Hematopoietic multipotent progenitor cell treated with erythropoietin and hydrocortisone succinate and interleukin-3 and kit ligand, for 6 days (in vitro differentiated cells): ENCODE results near the gene ALDH3A2.
"Not testable (repeated sequence)": the region's sequence is repeated elsewhere in the genome, so short reads cannot be mapped to it uniquely, and the experiment has no call there.

Source experiments
- DNase-seq: peaks from one replicate; pipeline ENCODE4 v3.0.0-alpha.2; 2015

Gene ALDH3A2

DNA sequence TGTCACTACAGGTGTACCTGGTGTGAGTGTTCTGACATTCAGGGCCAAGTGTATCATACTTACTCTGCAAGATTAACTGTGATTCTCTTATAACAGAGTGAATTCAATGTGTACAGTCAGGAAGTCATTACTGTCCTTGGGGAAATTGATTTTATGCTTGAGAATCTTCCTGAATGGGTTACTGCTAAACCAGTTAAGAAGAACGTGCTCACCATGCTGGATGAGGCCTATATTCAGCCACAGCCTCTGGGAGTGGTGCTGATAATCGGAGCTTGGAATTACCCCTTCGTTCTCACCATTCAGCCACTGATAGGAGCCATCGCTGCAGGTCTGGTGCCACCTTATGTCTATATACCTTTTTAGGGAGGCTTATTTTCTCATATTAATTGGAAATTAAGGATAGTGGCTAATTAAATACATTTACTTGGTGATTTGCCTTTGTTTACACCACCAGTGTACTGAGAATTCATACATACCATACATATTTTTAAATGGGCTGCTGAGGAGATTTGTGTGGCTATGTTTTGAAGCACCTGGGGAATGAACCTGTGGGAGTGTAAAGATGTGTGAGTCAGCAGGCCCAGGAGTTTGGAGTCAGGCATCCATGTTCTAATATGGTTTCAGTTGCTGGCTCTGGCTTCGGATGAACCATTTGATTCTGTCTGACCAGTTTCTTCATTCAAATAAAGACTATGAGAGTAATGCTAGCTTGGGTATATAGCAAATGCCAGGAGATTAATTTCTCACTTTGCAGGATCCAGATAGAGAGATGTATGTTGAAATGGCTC, 3.1 kb downstream of the ALDH3A2 start:
- no peak for DNase-seq

DNA sequence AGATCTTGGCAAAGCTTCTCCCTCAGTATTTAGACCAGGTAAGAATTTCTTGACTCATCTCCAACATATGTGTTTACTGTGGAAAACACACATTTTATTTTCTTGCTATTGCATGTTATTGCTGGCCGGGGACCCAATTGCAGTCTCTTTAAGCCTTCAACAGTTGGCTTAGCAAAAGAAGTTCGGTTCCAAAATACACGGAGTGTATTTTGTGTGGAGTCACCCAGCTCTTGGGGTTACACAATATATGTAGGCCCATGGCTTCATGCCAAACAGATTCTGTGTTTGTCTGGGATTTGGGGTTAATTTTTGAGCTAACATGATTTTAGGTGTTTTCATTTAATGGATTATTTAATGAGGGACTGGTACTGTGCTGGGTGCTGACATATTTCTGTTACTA, 4.0 kb downstream of the ALDH3A2 start:
- no peak for DNase-seq

DNA sequence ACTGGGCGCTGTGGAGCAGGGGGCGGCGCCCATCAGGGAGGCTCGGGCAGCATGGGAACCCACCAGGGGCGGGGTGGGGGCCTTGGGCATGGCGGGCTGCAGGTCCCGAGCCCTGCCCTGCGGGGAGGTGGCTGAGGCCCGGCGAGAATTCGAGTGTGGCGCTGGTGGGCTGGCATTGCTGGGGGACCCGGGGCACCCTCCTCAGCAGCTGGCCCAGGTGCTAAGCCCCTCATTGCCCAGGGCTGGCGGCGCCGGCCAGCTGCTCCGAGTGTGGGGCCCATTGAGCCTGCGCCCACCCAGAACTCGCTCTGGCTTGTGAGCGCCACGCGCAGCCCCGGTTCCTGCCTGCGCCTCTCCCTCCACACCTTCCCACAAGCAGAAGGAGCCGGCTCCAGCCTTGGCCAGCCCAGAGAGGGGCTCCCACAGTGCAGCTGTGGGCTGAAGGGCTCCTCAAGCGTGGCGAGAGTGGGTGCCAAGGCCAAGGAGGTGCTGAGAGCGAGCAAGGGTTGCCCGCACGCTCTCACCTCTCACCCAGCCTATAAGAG, 5.9 kb downstream of the ALDH3A2 start:
- DNase-seq: no peak

GRCh38 chr17:19654896-19655295, 6.3 kb downstream of the ALDH3A2 start:
- no peak for DNase-seq

- DNase-seq: no peak
These were observed 7.8 kb downstream of the ALDH3A2 start for GRCh38 chr17:19656336-19656735.

GRCh38 chr17:19656851-19657581, 8.5 kb downstream of the ALDH3A2 start:
- no peak for DNase-seq

DNA sequence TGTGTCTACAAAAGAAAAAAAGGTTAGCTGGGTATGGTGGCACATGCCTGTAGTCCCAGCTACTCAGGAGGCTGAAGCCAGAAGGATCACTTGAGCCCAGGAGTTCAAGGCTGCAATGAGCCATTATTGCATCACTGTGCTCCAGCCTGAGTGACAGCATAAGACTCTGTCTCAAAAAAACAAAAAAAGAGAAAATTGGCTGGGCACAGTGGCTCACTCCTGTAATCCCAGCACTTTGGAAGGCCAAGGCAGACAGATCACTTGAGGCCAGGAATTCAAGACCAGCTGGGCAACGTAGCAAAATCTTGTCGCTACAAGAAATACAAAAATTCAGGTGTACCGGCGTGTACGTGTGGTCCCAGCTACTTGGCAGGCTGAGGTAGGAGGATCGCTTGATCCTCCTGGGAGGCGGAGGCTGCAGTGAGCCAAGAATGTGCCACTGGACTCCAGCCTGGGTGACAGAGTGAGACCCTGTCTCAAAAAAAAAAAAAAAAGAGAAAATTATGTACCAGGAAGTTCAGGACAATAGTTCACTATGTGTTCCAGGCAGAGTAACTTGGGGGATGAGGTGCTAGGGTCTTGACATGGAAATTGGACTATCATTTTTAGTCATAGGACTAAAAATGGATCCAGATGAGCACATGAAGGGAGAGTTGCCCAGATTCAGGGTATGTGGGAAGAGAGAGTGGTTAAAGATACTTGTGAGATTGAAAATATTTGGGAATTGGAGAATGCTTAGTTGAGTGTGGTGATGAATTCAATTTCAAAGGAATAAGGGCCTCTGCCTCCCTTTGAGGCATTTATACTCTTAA, 11.0 kb downstream of the ALDH3A2 start:
- DNase-seq: no peak

DNA sequence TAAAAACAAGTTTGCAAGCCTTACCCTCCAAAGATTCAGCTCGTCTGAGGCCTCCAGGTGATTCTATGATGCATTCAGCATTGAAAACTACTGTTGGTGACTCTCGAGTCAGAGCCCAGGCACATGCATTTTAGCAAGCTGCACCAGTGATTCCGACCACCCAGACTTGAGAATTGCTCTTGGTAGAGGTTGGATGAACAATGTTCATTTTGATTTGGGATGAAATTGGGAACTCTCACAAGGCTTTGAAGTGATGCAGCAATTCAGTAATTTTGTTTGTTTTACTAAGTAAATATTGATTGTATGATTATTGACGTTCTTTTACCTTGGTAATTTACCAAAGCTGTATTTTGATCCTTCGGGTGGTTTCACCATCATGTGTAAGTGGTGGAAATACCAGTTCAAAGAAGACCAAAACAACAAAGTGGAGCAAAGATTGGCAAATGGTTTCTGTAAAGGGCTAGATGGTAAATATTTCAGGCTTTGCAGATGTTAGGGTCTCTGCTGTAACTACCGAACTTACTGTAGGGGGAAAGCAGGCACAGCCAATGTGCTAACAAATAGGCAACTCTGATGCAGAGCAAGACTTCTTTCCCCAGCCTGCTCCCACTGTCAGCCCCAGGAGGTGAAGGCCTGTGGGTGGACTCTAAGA, 11.8 kb downstream of the ALDH3A2 start:
- DNase-seq: no peak

GRCh38 chr17:19661121-19661520, 12.6 kb downstream of the ALDH3A2 start:
- no peak for DNase-seq

DNA sequence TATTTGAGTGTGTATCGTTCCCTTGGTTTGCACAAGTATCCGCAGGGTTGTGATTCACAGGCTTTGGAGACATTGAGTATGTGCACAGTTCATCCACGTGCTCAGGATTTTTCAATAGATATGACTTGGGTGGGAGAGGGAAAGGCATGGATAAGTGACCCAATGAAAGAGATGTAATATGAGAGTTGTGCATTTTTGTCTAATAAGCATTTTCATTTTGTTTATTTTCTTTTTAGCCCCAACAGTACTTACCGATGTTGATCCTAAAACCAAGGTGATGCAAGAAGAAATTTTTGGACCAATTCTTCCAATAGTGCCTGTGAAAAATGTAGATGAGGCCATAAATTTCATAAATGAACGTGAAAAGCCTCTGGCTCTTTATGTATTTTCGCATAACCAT, 14.5 kb downstream of the ALDH3A2 start:
- DNase-seq: no peak

DNA sequence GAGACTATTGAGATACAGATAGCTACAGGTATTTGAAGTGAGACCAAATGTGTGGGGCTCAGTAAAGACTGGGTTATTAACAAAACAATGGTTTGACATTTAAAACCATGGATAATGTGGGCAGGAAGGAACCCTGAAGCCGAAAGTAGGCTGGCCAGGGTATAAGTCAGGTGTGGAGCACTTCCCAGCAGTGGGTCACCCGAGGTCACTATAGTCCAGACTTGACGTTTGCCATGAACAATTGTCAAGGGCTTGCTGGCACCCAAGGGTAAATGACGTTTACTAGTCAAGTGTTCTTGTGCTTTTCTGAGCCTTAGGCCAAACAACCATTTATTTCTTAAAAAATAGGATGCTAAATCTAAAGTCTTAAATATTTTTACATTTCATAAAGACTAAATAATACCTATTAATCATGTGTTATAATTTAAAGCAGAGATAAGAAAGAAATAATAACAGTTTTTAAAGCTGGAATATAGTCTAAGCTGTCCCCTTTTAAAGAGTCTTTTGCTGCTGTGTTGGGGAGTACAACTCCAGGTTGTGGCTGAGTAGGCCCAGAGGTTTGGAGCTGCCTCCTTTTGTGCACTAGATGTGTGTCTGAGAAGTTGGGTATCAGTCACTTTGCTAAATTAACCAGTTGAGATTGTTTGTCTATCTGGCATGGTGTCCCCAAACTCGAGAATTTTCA, 15.7 kb downstream of the ALDH3A2 start:
- DNase-seq: no peak

DNA sequence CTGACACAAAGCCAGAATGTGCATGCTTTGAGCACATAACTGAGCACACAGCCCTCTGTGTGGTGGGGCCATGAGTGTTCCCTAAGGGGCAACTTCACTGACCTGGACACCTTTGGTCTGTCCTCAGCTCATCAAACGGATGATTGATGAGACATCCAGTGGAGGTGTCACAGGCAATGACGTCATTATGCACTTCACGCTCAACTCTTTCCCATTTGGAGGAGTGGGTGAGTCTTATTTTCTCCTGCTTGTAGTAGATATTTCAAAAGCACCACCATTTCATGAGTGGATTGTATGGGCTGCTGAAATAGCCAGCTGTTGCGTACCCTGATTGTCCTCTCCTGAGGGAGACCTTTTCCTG, 16.2 kb downstream of the ALDH3A2 start:
- DNase-seq: no peak

DNA sequence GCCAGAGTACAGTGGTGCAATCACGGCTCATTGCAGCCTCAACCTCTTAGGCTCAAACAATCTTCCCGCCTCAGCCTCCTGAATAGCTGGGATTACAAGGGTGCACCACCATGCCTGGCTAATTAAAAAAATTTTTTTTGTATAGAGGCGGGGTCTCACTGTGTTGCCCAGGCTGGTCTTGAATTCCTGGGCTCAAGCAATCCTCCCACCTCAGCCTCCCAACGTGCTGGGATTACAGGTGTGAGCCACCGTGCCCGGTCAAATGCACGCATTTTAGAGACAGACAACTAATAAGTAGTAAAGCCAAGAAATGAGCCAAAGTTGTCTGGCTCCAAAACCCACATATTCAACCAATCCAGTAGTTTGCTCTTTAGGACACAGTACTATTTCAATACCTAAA, 21.1 kb downstream of the ALDH3A2 start:
- DNase-seq: not testable (repeated sequence)

DNA sequence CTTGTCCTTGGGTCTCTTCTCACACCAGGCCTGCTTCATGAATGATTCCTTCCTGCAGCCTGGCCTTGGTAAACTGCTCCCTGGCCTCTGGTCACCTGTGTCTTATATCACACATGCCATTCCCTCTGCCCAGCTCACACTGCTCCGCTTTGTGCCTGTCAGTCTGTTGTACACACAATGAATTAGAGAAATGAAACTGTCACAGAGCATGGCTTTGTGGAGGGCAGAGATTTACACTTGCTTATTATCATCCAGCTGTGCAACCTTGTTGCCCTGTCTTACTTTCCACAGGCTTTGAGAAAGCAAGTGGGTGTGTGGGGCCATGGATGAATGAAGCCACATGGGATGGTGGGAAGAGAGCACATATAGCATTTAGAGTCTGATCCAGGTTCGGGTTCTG, 22.4 kb downstream of the ALDH3A2 start:
- no peak for DNase-seq

GRCh38 chr17:19671433-19671832, 22.9 kb downstream of the ALDH3A2 start:
- no peak for DNase-seq

DNA sequence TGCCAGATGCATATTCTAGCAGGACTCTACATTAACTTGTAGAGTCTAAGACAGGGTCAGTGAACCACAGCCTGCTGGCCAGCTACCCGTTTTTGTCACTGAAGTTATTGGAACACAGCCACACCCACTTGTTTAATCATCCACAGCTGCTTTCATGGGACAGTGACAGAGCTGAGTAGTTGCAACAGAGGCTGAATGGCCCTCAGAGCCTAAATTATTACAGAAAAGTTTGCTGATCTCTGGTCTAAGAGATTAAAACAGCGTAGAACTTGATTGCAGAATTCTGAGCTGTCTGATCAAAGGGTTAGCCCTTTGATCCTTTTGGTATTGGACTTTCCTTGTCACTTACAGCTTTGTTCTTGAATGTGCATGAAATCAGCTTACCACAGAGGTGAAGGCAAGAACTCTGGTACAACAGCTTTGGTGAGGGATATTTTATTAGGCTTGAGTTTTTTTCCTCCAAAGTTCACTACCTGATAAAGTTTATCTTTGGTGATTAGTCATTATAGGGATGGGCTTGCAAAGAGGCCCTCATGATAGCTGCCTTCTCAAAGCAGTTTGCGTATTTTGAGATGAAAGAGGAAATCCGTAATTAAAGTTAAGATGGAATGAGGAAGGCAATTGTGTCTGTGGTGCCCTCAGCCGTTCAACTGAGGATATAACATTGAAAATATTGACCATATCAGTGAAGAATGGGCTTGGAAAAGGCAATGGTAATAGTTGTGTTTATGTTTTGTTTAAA, 23.6 kb downstream of the ALDH3A2 start:
- DNase-seq: peak; percentile 49

DNA sequence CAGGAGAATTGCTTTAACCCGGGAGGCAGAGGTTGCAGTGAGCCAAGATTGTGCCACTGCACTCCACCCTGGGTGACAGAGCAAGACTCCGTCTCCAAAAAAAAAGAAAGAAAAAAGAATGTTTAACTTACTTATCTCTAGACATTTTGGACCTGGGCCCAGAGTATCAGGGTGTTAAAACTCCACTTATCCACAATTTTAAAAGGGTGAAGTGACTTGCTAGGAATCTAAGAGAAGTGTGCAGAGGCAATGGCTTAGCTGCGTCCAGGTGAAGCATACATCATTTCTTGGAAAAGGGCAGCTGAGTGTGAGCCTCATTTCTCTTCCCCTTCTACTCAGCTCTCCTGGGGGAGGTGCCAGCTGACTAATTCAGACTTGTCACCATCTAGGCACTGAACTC, 25.1 kb downstream of the ALDH3A2 start:
- DNase-seq: no peak

DNA sequence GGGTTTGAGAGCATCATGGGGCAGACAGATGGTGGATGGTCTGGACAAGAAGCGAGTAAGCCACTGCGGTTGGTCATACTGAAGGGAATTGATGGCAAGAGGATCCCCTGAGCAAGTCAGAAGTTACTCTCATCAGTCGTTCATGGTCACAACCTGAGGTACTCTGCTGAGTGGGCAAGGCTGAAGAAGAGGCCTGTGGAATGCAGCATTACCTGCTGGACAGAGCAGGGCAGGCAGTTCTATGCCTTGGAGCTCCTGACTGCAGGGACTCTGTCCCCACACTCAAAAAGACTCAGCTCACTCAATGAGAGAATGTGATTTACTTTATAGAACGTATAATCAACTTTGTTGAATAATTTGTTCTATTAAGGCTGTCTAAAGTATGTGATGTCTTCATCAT, 28.3 kb downstream of the ALDH3A2 start:
- no peak for DNase-seq

- no peak for DNase-seq
These were observed 29.3 kb downstream of the ALDH3A2 start for GRCh38 chr17:19677736-19678379.

DNA sequence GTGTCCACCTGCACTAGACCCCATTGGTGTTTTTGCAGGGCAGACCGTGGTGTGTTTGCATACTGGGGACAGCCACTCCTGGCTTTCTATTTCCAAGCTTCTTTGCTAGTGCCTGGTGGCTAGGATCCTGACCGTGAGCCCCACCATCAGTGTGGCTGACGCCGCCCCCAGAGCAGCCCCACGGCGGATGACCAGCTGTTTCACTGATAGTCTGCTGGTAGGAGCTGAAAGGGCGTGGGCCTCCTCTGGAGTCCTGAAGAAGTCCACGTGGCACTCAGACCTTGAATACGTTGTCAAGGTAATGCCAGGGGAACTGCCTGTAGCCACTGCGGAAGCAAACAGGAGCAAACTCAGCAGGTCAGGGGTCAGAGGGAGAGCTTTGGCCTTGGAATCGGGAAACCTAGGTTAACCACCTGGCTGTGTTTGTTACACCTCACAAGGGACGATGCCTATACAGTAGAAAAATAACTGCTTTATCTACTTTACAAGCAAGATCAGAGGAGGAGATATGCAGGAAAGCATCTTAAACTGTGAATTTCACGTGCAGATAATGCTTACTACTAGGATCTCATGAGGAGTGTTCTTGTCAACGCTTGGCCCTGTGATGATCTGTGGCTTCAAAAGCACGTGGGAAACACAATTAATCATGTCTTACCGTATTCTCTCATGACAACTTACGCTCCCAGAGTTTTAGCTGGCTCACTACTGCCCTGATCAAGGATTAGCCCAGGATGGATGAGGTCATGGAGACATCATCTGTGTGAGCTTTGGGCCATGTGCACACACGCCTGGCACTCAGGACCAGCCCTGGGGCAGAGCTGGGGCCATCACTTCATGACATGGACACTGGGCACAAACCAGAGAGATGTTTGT, 30.3 kb downstream of the ALDH3A2 start:
- peak; percentile 17 for DNase-seq
